Thyroid gland (tissue), 4 donors: Measurements from ENCODE around the gene MYO19.

ENCODE experiments used
- POLR2A ChIP-seq, 2 donors: fragments of 450-650 bp; IDR thresholded peaks; one replicate each; pipeline ENCODE4 v1.6.1; 2017; ENCODE audit warnings: antibody characterized with exemption in 2 of 2, mild to moderate bottlenecking in 2 of 2, moderate library complexity in 1 of 2
- TF ChIP-seq, protein P1 (sequence below), 6 experiments: fragments of 200-600 bp in 3 of 6; fragments of 450-650 bp in 3 of 6; sonication (generic) in 3 of 6; IDR thresholded peaks; one replicate each; pipeline ENCODE4 v1.5.1; 2016 to 2019; ENCODE audit warnings: antibody characterized with exemption in 6 of 6, mild to moderate bottlenecking in 2 of 6, inconsistent platforms in 1 of 6, moderate library complexity in 1 of 6

DNA sequence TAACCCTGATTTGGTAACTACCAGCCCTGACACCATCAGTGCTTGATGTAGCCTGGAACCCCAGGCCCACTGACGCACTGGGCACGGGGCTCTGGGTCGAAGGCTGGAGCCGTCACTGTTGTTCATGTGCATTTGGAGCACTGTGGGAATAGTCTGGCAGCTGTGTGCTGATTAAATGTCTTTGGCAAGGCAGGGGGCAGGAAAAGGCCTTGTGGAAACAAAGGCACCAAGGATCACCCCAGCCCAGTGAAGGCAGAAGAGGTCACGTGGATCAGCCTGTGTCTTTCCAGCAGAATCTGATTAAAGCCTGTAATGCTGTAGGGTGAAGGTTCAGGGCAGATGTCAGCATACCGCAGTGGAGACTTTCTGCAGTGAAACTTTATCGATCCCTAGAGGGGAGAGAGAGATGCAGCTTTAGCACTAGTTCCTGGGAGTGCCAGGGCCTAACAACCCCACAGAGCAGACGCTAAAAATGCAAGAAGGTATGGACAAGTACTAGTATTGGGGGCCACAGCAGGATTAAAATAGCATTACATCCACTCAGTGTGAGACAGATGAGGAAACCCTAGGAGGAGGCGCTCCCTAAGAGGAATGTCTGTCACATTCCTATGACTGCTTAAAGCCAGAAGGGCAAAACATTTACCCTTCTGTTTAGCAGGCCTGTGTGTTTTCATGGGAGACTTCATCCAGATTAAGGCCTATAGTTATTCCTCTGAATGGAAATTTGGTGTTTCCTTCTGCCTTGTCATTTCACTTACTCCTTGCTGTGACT is 38.5 kb downstream of the MYO19 start:
- TF ChIP-seq POLR2A (IDR thresholded peaks at IDR 0.05): no peak
- TF ChIP-seq, protein P1, sequence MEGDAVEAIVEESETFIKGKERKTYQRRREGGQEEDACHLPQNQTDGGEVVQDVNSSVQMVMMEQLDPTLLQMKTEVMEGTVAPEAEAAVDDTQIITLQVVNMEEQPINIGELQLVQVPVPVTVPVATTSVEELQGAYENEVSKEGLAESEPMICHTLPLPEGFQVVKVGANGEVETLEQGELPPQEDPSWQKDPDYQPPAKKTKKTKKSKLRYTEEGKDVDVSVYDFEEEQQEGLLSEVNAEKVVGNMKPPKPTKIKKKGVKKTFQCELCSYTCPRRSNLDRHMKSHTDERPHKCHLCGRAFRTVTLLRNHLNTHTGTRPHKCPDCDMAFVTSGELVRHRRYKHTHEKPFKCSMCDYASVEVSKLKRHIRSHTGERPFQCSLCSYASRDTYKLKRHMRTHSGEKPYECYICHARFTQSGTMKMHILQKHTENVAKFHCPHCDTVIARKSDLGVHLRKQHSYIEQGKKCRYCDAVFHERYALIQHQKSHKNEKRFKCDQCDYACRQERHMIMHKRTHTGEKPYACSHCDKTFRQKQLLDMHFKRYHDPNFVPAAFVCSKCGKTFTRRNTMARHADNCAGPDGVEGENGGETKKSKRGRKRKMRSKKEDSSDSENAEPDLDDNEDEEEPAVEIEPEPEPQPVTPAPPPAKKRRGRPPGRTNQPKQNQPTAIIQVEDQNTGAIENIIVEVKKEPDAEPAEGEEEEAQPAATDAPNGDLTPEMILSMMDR (IDR thresholded peaks at IDR 0.05): no peak
